IMR-90 (cell line): ENCODE results near the gene MYOC. TPM values are rescaled to one million over a fixed set of nuclear protein-coding genes. Genes with fewer than 3 reads are reported as not detected.

Source experiments
- ATAC-seq: fragments of 200-7000 bp; cut with Tn5 transposase; 2 replicates; pipeline ENCODE4 v1.9.1; 2020; ENCODE audit warnings: low read depth, mild to moderate bottlenecking, moderate library complexity
- BruUV-seq: library from RNA; stranded (reverse); fragments of 400-500 nt; replicated peaks from 2 replicates; lab custom pipeline; 2021; lab: Mats Ljungman, UMichigan
- CTCF ChIA-PET: fragments of 300-600 bp; formaldehyde crosslinking; extraction: SDS; loops from one replicate; lab custom pipeline; 2021; ENCODE audit warnings: antibody characterized with exemption; lab: Yijun Ruan, JAX
- POLR2A ChIA-PET: fragments of 300-600 bp; sonication (Branson Sonifier 250); formaldehyde crosslinking; loops from one replicate; lab custom pipeline; 2022; ENCODE audit warnings: antibody characterized with exemption; ENCODE audit not compliant: unreplicated experiment; lab: Charles Lee
- DNase-seq: peaks from one replicate; pipeline ENCODE4 v3.0.0; 2013
- H2AFZ ChIP-seq: replicated peaks from 2 replicates; pipeline ENCODE3; 2013; ENCODE audit warnings: low read length, mild to moderate bottlenecking; ENCODE audit not compliant: poor library complexity
- H2AK5ac ChIP-seq: 2 replicates; pipeline ENCODE4 v1.6.1; 2013; ENCODE audit warnings: low read depth, low read length, inconsistent platforms
- H2AK9ac ChIP-seq: replicated peaks from 2 replicates; pipeline ENCODE3; 2013; ENCODE audit warnings: mild to moderate bottlenecking, low read depth, low read length, moderate library complexity; ENCODE audit not compliant: poor library complexity
- H2BK120ac ChIP-seq: 2 replicates; pipeline ENCODE4 v1.6.1; 2013; ENCODE audit warnings: low read depth, low read length, inconsistent platforms
- H2BK15ac ChIP-seq: 3 replicates; pipeline ENCODE4 v1.6.1; 2013; ENCODE audit warnings: low read depth, low read length, inconsistent platforms
- H2BK20ac ChIP-seq: 2 replicates; pipeline ENCODE4 v1.6.1; 2013; ENCODE audit warnings: low read depth, mild to moderate bottlenecking, inconsistent platforms, low read length, moderate library complexity
- H2BK5ac ChIP-seq: 2 replicates; pipeline ENCODE4 v1.6.1; 2013; ENCODE audit warnings: mild to moderate bottlenecking, low read depth, low read length, inconsistent platforms; ENCODE audit not compliant: poor library complexity, severe bottlenecking
- H3K14ac ChIP-seq: replicated peaks from 2 replicates; pipeline ENCODE4 v1.6.1; 2013; ENCODE audit warnings: low read depth, low read length, inconsistent platforms
- H3K18ac ChIP-seq: 2 replicates; pipeline ENCODE4 v1.6.1; 2013; ENCODE audit warnings: low read depth, low read length, control low read depth
- H3K23ac ChIP-seq: 2 replicates; pipeline ENCODE4 v1.6.1; 2013; ENCODE audit warnings: low read depth, low read length, inconsistent platforms
- H3K27ac ChIP-seq: 2 replicates; pipeline ENCODE4 v1.5.1; 2013; ENCODE audit warnings: mild to moderate bottlenecking, control low read depth, low read length; ENCODE audit not compliant: insufficient read depth
- H3K27me3 ChIP-seq: 2 replicates; pipeline ENCODE4 v1.6.1; 2013; ENCODE audit warnings: low read length; ENCODE audit not compliant: control insufficient read depth, insufficient read depth
- H3K36me3 ChIP-seq: 2 replicates; pipeline ENCODE4 v1.6.1; 2013; ENCODE audit warnings: low read length, mixed read lengths; ENCODE audit not compliant: control insufficient read depth, insufficient read depth
- H3K4ac ChIP-seq: 2 replicates; pipeline ENCODE4 v1.6.1; 2013; ENCODE audit warnings: low read depth, low read length, inconsistent platforms
- H3K4me1 ChIP-seq: 2 replicates; pipeline ENCODE4 v1.6.1; 2013; ENCODE audit warnings: low read length, mixed read lengths; ENCODE audit not compliant: control insufficient read depth, insufficient read depth
- H3K4me2 ChIP-seq: 2 replicates; pipeline ENCODE4 v1.6.1; 2013; ENCODE audit warnings: low read depth, mild to moderate bottlenecking, control low read depth, low read length, moderate library complexity
- H3K4me3 ChIP-seq: 2 replicates; pipeline ENCODE4 v1.5.1; 2013; ENCODE audit warnings: low read depth, mild to moderate bottlenecking, control low read depth, low read length, moderate library complexity; ENCODE audit not compliant: insufficient read depth
- H3K56ac ChIP-seq: 2 replicates; pipeline ENCODE4 v1.6.1; 2013; ENCODE audit warnings: low read length, inconsistent platforms; ENCODE audit not compliant: insufficient read depth; ENCODE audit errors: extremely low read depth
- H3K79me1 ChIP-seq, 2 experiments: 2 replicates each; pipeline ENCODE4 v1.6.1; 2013; ENCODE audit warnings: low read length in 2 of 2, inconsistent platforms in 1 of 2, low read depth in 1 of 2
- H3K9ac ChIP-seq: 2 replicates; pipeline ENCODE4 v1.6.1; 2013; ENCODE audit warnings: low read depth, low read length, control low read depth
- H3K9me1 ChIP-seq: 2 replicates; pipeline ENCODE4 v1.6.1; 2013; ENCODE audit warnings: low read length, inconsistent platforms; ENCODE audit not compliant: insufficient read depth
- H3K9me3 ChIP-seq: 2 replicates; pipeline ENCODE4 v1.6.1; 2013; ENCODE audit warnings: low read length; ENCODE audit not compliant: control insufficient read depth, insufficient read depth
- H4K20me1 ChIP-seq: 2 replicates; pipeline ENCODE4 v1.6.1; 2013; ENCODE audit warnings: low read length, inconsistent platforms; ENCODE audit not compliant: insufficient read depth
- H4K5ac ChIP-seq: 2 replicates; pipeline ENCODE4 v1.6.1; 2013; ENCODE audit warnings: mild to moderate bottlenecking, low read depth, low read length, control low read depth
- H4K8ac ChIP-seq, 2 experiments: 2 replicates each; pipeline ENCODE4 v1.6.1; 2013; ENCODE audit warnings: low read depth in 2 of 2, low read length in 2 of 2, control low read depth in 1 of 2, inconsistent platforms in 1 of 2
- H4K91ac ChIP-seq: 2 replicates; pipeline ENCODE4 v1.6.1; 2013; ENCODE audit warnings: low read depth, low read length, inconsistent platforms; ENCODE audit not compliant: insufficient read depth
- BHLHE40 ChIP-seq: fragments of 150-350 bp; IDR thresholded peaks from 2 replicates; pipeline ENCODE4 v1.6.1; 2016; ENCODE audit warnings: mild to moderate bottlenecking, low read depth, low read length
- CEBPB ChIP-seq: IDR thresholded peaks from 2 replicates; pipeline ENCODE4 v1.6.1; 2012; ENCODE audit warnings: low read depth, low read length, improper control_type of control experiment
- CTCF ChIP-seq: conservative IDR thresholded peaks from 2 replicates; pipeline ENCODE4 v1.5.1; 2012; ENCODE audit warnings: mild to moderate bottlenecking, low read depth, low read length, improper control_type of control experiment
- ELK1 ChIP-seq: fragments of 150-350 bp; IDR thresholded peaks from 2 replicates; pipeline ENCODE4 v1.6.1; 2016; ENCODE audit warnings: low read depth, mild to moderate bottlenecking, low read length, moderate library complexity, borderline replicate concordance
- FOS ChIP-seq: fragments of 150-350 bp; IDR thresholded peaks from 2 replicates; pipeline ENCODE4 v1.6.1; 2016; ENCODE audit warnings: low read depth, low read length
- MAFK ChIP-seq: IDR thresholded peaks from 2 replicates; pipeline ENCODE4 v1.6.1; 2012; ENCODE audit warnings: low read depth, low read length, improper control_type of control experiment
- MAZ ChIP-seq: IDR thresholded peaks from 2 replicates; pipeline ENCODE4 v1.6.1; 2012; ENCODE audit warnings: low read depth, mild to moderate bottlenecking, low read length, improper control_type of control experiment, moderate library complexity, borderline replicate concordance
- MXI1 ChIP-seq: IDR thresholded peaks from 2 replicates; pipeline ENCODE4 v1.6.1; 2012; ENCODE audit warnings: low read depth, mild to moderate bottlenecking, low read length, moderate library complexity, borderline replicate concordance
- NFE2L2 ChIP-seq: fragments of 150-350 bp; IDR thresholded peaks from 2 replicates; pipeline ENCODE4 v1.6.1; 2016; ENCODE audit warnings: low read depth, mild to moderate bottlenecking, low read length
- RAD21 ChIP-seq: IDR thresholded peaks from 2 replicates; pipeline ENCODE4 v1.6.1; 2012; ENCODE audit warnings: low read length, improper control_type of control experiment
- RCOR1 ChIP-seq: IDR thresholded peaks from 2 replicates; pipeline ENCODE4 v1.6.1; 2012; ENCODE audit warnings: mild to moderate bottlenecking, low read length, improper control_type of control experiment; ENCODE audit not compliant: insufficient replicate concordance
- RFX5 ChIP-seq: IDR thresholded peaks from 2 replicates; pipeline ENCODE4 v1.8.0; 2012; ENCODE audit warnings: low read depth, mild to moderate bottlenecking, low read length, moderate library complexity
- SMC3 ChIP-seq: fragments of 150-350 bp; IDR thresholded peaks from 2 replicates; pipeline ENCODE4 v1.6.1; 2016; ENCODE audit warnings: low read depth, mild to moderate bottlenecking, antibody characterized with exemption, low read length, moderate library complexity
- USF2 ChIP-seq: fragments of 150-350 bp; IDR thresholded peaks from 2 replicates; pipeline ENCODE4 v1.6.1; 2017; ENCODE audit warnings: mild to moderate bottlenecking, antibody characterized with exemption, low read length, low read depth
- WGBS, 2 experiments: methylation state at CpG; one replicate each; pipeline versions ENCODE4 v1.1.5 to v1.1.7; 2013; ENCODE audit warnings: missing lambda C conversion rate in 2 of 2; ENCODE audit not compliant: insufficient read length in 1 of 2; ENCODE audit errors: extremely low coverage in 2 of 2; 5-methylcytosine and 5-hydroxymethylcytosine counted together
- dilution Hi-C: fragments of 300-500 bp; cut with HindIII; formaldehyde crosslinking; loops from one replicate; pipeline ENCODE4 v1.14.3; 2018; ENCODE audit warnings: low sequenced_read_pairs; ENCODE audit not compliant: unreplicated experiment
- in situ Hi-C: fragments of 300-500 bp; cut with MboI; formaldehyde crosslinking; loops from 3 replicates; pipeline ENCODE4 v1.14.3; 2019; ENCODE audit warnings: low sequenced_read_pairs, inconsistent platforms, mixed read lengths
- intact Hi-C: fragments of 100-400 bp; cut with micrococcal nuclease; formaldehyde crosslinking; loops from 2 replicates; pipeline ENCODE4 v1.10.0; 2022
- polyA plus RNA-seq, 3 experiments: library from polyadenylated mRNA; depleted of rRNA; stranded (reverse); fragments of >200 nt; gene quantifications; 2 replicates each; pipeline ENCODE4 v1.2.3, GENCODE V29; 2012; ENCODE audit warnings: low replicate concordance in 1 of 3
- total RNA-seq: library from RNA; depleted of rRNA; stranded (reverse); fragments of >200 nt; gene quantifications from 2 replicates; pipeline ENCODE4 v1.2.3, GENCODE V29; 2012

Gene MYOC
- total and polyA plus RNA-seq, 2 of the 4 experiments (the other 2 are of a cell fraction), result not detected

GRCh38 chr1:171645553-171646248 is 6.8 kb downstream of the MYOC start:
- H3K4ac ChIP-seq, result no peak overlapping the region; the same call in 1 of the 2 replicates
- H3K4me1 ChIP-seq, result no peaks in the 10 kb centered on the region
- no peak overlapping the region for H4K91ac ChIP-seq
- dilution Hi-C loops, result no loop called here
- H3K56ac ChIP-seq, result no peak overlapping the region
- peaks cover 8% of the 10 kb centered on the region for H3K27me3 ChIP-seq
- ChIA-PET POLR2A (no interaction called here), CTCF (interaction anchor here (1.0 to 2.6 kb wide), 13 partner anchors 9 to 342 kb away, joined by 3 to 23 read pairs (median 5); partner anchors contain the start of genes METTL13 and VAMP4)
- H3K9ac ChIP-seq, result no peak overlapping the region
- no peak overlapping the region for H3K14ac ChIP-seq
- H3K18ac ChIP-seq, result no peak overlapping the region
- H4K20me1 ChIP-seq, result no peaks in the 10 kb centered on the region
- no peak overlapping the region for H3K4me2 ChIP-seq
- H3K4me3 ChIP-seq, result no peak overlapping the region
- H2BK120ac ChIP-seq, result no peak overlapping the region
- H3K79me1 ChIP-seq, result no peaks in the 10 kb centered on the region
- H4K8ac ChIP-seq, result 0 out of 4 replicates have a peak overlapping the region, but pooled peaks of 1 of the 2 experiments have one; percentile 53
- no peak overlapping the region for H2AK9ac ChIP-seq
- in situ Hi-C loops, result loop anchor here (10.0 kb wide), 1 partner anchor 339 kb away; no protein-coding TSS in a partner anchor
- DNase-seq, result no peak
- no peak overlapping the region for H3K23ac ChIP-seq
- H2BK20ac ChIP-seq, result no peak overlapping the region
- no peak overlapping the region for H2BK15ac ChIP-seq
- no peak overlapping the region for H2BK5ac ChIP-seq
- WGBS, 2 experiments, result 20% methylated on average over 1 of the region's 8 CpGs; no CpG with 5 or more reads in 1 of the 2 experiments
- BruUV-seq, result no TSS peak
- no peak overlapping the region; the same call in 1 of the 2 replicates for H2AK5ac ChIP-seq
- peak overlapping the region; percentile 51 for H2AFZ ChIP-seq
- H3K9me3 ChIP-seq, result no peaks in the 10 kb centered on the region
- peak; percentile 5; the same call in 1 of the 2 replicates for ATAC-seq
- no peak overlapping the region for H3K27ac ChIP-seq
- no peak overlapping the region for H4K5ac ChIP-seq
- no peaks in the 10 kb centered on the region for H3K36me3 ChIP-seq
- H3K9me1 ChIP-seq, result no peaks in the 10 kb centered on the region
- intact Hi-C loops, result loop anchor here (1.0 to 5.0 kb wide), 4 partner anchors 71 to 340 kb away; partner anchors contain the start of gene METTL13
- TF ChIP-seq SMC3, result no peak
- TF ChIP-seq NFE2L2, result no peak
- TF ChIP-seq USF2, result no peak
- no peak for TF ChIP-seq MAFK
- TF ChIP-seq RAD21, result no peak
- no peak for TF ChIP-seq RCOR1
- no peak for TF ChIP-seq RFX5
- TF ChIP-seq MAZ, result no peak
- TF ChIP-seq MXI1, result no peak
- no peak for TF ChIP-seq FOS
- no peak for TF ChIP-seq CEBPB
- no peak for TF ChIP-seq BHLHE40
- no peak for TF ChIP-seq CTCF
- TF ChIP-seq ELK1, result no peak
